ENCODE results near the gene SRP68. TPM values are rescaled to one million over a fixed set of nuclear protein-coding genes. Genes with fewer than 3 reads are reported as not detected.

SRP68 gene
- total and polyA plus RNA-seq, 2 of the 4 experiments (the other 2 are of a cell fraction), result 47.1 to 82.6 TPM

DNA sequence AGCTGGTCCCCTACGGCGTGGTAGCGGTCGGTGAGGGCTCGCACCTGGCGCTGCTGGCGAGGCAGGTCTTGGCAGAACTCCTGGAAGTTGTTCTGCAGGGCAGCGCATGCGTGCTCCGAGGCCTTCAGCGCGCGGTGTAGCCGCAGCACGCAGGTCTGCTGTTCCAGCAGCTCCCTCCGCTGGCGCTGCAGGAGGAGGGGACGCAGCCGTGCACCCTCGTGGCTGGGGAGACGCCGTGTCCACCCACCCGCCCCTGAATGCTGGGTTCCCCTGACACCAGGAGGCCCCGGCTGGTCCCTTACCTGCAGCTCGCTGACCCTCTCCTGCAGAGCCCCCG is 57.4 kb downstream of the SRP68 start:
- intact Hi-C loops (cut with micrococcal nuclease), result loop anchor here (1.0 kb wide), 1 partner anchor 132 kb away; no protein-coding TSS in a partner anchor
- Histone ChIP-seq H2AK9ac (replicated peaks; ENCODE audit: low read depth, low read length, poor library complexity) (no peak overlapping the region), H2BK15ac (ENCODE audit: low read depth, low read length) (no peak overlapping the region), H3K79me1 (ENCODE audit: low read depth in 1 of 2, low read length in 2 of 2) (no peaks in the 10 kb centered on the region), H3K9ac (ENCODE audit: low read depth, low read length) (no peak overlapping the region), H2BK5ac (ENCODE audit: low read depth, low read length, poor library complexity, severe bottlenecking) (no peak overlapping the region), H3K27ac (ENCODE audit: insufficient read depth, low read length) (no peak overlapping the region), H3K9me3 (ENCODE audit: control insufficient read depth, insufficient read depth, low read length) (no peaks in the 10 kb centered on the region), H3K4me1 (ENCODE audit: control insufficient read depth, insufficient read depth, low read length) (peaks cover 7% of the 10 kb centered on the region), H4K5ac (ENCODE audit: low read depth, low read length) (no peak overlapping the region), H3K36me3 (ENCODE audit: control insufficient read depth, insufficient read depth, low read length) (no peaks in the 10 kb centered on the region), H3K23ac (ENCODE audit: low read depth, low read length) (no peak overlapping the region), H4K91ac (ENCODE audit: insufficient read depth, low read depth, low read length) (no peak overlapping the region), H3K18ac (ENCODE audit: low read depth, low read length) (no peak overlapping the region), H4K8ac (ENCODE audit: low read depth in 2 of 2, low read length in 2 of 2) (no peak overlapping the region), H4K20me1 (ENCODE audit: insufficient read depth, low read length) (no peaks in the 10 kb centered on the region), H3K4me2 (ENCODE audit: low read depth, low read length) (no peak overlapping the region), H2BK120ac (ENCODE audit: low read depth, low read length) (no peak overlapping the region), H3K4ac (ENCODE audit: low read depth, low read length) (no peak overlapping the region), H2AK5ac (ENCODE audit: low read depth, low read length) (no peak overlapping the region), H2AFZ (replicated peaks; ENCODE audit: low read length, poor library complexity) (no peak overlapping the region), H3K56ac (ENCODE audit: extremely low read depth, insufficient read depth, low read length) (no peak overlapping the region), H3K14ac (replicated peaks; ENCODE audit: low read depth, low read length) (no peak overlapping the region), H2BK20ac (ENCODE audit: low read depth, low read length) (no peak overlapping the region), H3K9me1 (ENCODE audit: insufficient read depth, low read length) (no peaks in the 10 kb centered on the region), H3K27me3 (ENCODE audit: control insufficient read depth, insufficient read depth, low read length) (peaks cover 25% of the 10 kb centered on the region), H3K4me3 (ENCODE audit: insufficient read depth, low read depth, low read length) (no peak overlapping the region)
- WGBS, 2 experiments (ENCODE audit: extremely low coverage in 2 of 2, insufficient read length in 1 of 2), result 84% methylated on average over 22 of the region's 26 CpGs; no CpG with 5 or more reads in 1 of the 2 experiments
- DNase-seq, result no peak
- dilution Hi-C loops (cut with HindIII; ENCODE audit: low sequenced_read_pairs, unreplicated experiment), result no loop called here
- no peak for ATAC-seq (ENCODE audit: low read depth)
- BruUV-seq (replicated peaks), result no TSS peak
- in situ Hi-C loops (cut with MboI; ENCODE audit: low sequenced_read_pairs), result loop anchor here (10.0 kb wide), 1 partner anchor 280 kb away; no protein-coding TSS in a partner anchor
- POLR2A ChIA-PET (ENCODE audit: unreplicated experiment), result no interaction called here
- TF ChIP-seq CEBPB (IDR thresholded peaks at IDR 0.05; ENCODE audit: low read depth, low read length) (no peak), ELK1 (IDR thresholded peaks at IDR 0.05; ENCODE audit: borderline replicate concordance, low read depth, low read length) (no peak), MXI1 (IDR thresholded peaks at IDR 0.05; ENCODE audit: borderline replicate concordance, low read depth, low read length) (no peak), BHLHE40 (IDR thresholded peaks at IDR 0.05; ENCODE audit: low read depth, low read length) (no peak), FOS (IDR thresholded peaks at IDR 0.05; ENCODE audit: low read depth, low read length) (no peak), CHD1 (IDR thresholded peaks at IDR 0.05; ENCODE audit: low read depth, low read length) (no peak), SMC3 (IDR thresholded peaks at IDR 0.05; ENCODE audit: low read depth, low read length) (no peak), MAZ (IDR thresholded peaks at IDR 0.05; ENCODE audit: borderline replicate concordance, low read depth, low read length) (no peak), RCOR1 (IDR thresholded peaks at IDR 0.05; ENCODE audit: insufficient replicate concordance, low read length) (no peak), NFE2L2 (IDR thresholded peaks at IDR 0.05; ENCODE audit: low read depth, low read length) (no peak), RAD21 (IDR thresholded peaks at IDR 0.05; ENCODE audit: low read length) (no peak), CTCF (conservative IDR thresholded peaks at IDR 0.05; ENCODE audit: low read depth, low read length) (no peak), MAFK (IDR thresholded peaks at IDR 0.05; ENCODE audit: low read depth, low read length) (no peak), POLR2A (IDR thresholded peaks at IDR 0.05; ENCODE audit: low read depth, low read length) (no peak), RFX5 (IDR thresholded peaks at IDR 0.05; ENCODE audit: low read depth, low read length) (no peak)
- TF ChIP-seq, protein P1, sequence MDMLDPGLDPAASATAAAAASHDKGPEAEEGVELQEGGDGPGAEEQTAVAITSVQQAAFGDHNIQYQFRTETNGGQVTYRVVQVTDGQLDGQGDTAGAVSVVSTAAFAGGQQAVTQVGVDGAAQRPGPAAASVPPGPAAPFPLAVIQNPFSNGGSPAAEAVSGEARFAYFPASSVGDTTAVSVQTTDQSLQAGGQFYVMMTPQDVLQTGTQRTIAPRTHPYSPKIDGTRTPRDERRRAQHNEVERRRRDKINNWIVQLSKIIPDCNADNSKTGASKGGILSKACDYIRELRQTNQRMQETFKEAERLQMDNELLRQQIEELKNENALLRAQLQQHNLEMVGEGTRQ (IDR thresholded peaks at IDR 0.05; ENCODE audit: low read depth, low read length), result no peak
- CTCF ChIA-PET, result interaction anchor here (1.1 kb wide), 2 partner anchors 167 to 264 kb away, joined by 4 to 5 read pairs; no protein-coding TSS in a partner anchor

Data from IMR-90 (cell line).